Lung microvascular endothelial cell (primary cell): ENCODE measurements around the gene PRSS27. TPM values are rescaled to one million over a fixed set of nuclear protein-coding genes. Genes with fewer than 3 reads are reported as not detected.
"Not testable (repeated sequence)": the region's sequence is repeated elsewhere in the genome, so short reads cannot be mapped to it uniquely, and the experiment has no call there.

ENCODE experiments used
- DNase-seq, 2 donors: peaks; one replicate each; pipeline versions ENCODE4 v3.0.0 to v3.0.0-alpha.2; 2010; ENCODE audit warnings: low read depth in 2 of 2
- total RNA-seq: library from RNA; depleted of rRNA; stranded (reverse); fragments of >200 nt; gene quantifications from 2 replicates; pipeline ENCODE4 v1.2.1, GENCODE V29; 2014

PRSS27 gene
- total RNA-seq, 1 donor from 2014 or later: 0.20 TPM

DNA sequence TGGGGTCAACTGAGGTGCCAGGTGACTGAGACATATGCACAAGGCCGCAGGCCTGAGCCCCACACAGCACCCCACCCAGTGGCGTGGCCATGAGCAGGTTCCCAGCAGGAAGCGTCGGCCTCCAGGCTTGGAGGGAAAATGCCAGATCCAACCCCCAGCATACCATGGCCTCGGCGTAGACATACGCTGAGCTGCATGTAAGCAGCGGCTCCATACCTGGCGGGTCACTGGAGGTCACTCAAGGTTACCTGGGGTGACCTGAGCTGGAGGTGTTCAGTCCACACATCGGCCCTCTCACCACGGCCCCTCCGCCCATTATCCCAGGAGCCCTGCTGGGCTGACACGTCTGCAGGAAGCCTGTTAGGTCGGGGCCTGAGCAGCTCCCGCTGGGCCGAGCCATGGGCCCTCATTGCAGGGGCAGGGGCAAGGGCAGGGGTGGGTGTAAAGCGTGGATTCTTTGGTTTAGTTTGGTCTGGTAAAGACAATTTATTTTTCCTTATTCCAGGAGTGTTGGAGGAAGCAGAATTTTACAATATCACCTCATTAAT is 22.5 kb downstream of the PRSS27 start:
- DNase-seq: no peak

DNA sequence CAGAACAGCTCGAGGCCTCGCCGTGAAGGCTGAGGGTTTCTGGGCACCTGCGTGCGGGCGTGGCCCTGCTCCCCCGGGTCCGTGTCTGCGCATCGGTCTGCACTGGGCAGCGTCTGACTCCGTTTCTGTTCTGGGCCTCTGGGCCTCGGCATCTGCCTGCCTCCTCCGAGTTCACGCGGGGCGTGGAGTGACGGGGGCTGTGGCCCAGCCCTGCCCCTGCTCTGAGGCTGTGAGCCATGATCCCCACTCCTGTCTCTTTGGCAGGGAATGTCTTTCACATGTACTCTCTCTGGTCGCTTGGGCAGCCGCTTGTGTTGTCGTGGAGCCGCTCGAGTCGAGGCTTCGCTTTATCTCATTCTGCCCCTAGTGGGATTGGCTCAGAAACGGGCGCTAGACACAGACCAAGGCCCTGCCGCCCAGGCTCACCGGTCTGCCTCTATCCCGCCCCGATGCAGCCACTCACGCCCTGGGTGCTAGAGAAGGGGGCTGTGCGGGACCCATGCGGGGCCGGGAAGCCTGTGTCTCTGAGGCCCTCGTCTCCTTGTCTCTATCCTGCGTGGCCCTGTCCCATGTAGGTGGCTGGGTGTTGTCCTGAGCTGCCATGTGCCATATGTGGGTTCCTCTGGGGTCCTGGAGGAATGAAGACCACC is 23.3 kb downstream of the PRSS27 start:
- DNase-seq: not testable (repeated sequence)

DNA sequence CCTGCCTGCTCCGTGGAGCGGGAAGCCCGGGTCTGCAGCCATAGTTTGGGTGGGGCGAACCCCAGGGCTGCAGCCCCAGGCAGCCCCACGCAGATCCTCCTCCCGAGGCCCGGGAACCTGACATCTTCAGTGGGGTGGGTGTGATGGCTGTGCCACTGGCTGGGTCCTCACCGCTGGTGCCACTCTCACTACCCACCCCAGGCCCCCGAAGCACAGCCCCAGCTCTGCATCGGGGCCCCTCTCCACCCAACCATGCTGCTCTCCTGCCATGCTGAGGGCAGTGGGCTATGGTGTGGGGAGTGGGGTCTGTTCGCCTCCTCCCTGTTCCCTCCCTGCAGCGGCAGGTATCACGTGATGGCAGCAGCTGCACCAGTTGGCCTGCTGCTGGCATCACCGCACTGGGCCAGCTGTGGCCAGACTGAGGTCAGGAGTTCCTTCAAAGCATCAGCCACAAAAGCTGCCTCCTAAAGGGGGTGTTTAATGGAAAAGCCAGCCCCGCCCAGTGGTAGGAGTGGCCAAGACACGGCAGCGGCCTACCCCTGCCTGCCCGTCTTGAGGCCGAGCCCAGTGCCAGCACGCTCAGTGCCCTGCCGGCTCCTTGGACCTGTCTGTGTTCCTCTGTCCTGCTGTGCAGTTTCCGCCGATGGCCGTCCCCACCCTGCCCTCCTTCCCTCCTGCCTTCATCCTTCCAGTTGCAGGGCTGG is 26.9 kb downstream of the PRSS27 start:
- no peak for DNase-seq

DNA sequence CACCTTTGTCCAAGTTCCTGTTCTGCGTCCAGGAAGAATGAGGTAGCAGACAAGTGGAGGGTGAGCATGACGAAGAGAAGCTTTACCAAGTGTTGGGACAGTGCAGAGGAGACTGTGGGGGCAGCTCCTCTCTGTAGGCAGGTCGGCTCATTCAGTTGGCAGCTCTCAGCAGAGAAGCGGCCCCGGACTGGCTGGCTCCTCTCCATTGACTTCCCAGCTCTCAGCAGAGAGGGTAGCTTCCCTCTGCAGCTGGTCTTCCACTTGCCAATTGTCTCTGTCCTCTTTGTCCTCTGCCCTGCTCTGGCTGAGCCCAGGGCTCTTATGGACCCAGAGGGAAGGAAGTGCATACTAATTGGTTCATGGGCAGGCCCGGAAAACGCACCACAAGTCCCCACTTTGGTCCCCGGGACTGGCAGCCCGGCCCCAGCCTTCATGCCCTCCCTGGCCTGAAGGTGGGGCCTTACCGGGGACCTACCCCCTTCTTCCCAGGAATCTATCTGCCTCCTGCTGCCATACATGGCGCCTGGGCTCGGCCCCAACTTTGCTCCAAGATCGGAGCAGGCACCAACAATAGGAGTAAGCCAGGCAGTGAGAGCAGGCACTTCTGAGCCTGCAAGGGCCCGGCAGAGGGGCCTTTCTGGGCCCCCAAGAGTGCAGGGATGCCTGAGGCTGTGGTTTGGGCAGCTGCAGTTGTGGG is 27.6 kb downstream of the PRSS27 start:
- no peak for DNase-seq

DNA sequence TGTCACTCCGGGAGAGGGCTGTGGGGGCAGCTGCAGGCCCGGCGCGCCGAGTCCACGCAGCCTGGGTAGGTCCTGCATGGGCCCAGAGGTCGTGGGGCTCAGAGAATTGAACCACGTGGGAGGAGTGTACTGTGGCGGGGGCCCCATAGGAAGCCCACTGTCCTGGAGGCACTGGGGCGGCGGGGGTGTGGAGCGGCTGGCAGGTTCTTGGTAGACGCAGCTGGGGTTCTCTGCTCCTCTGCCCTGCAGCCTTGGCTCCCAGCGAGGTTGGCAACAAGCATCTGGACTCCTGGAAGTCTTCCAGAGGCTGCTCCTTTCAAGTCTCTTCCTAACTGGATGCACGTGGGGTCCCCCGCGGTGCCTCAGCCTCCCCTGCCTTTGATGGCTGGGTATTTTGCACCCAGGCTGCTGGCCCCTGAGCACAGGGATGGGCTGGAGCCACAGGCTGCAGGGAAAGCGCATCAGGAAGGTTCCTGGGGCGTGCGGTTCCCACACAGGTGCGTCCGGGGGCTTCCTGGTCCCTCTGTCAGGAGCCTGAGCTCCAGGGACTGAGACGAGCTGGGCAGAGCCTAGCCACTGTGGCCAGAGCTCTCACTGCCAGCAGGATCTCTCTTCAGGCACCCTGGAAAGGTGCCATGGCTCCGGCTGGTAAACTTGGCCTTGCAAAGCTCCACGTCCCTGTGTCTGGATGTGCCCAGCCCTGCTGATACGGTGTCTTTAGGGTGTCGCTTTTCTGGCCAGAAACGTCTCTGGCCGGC is 28.4 kb downstream of the PRSS27 start:
- DNase-seq: no peak

DNA sequence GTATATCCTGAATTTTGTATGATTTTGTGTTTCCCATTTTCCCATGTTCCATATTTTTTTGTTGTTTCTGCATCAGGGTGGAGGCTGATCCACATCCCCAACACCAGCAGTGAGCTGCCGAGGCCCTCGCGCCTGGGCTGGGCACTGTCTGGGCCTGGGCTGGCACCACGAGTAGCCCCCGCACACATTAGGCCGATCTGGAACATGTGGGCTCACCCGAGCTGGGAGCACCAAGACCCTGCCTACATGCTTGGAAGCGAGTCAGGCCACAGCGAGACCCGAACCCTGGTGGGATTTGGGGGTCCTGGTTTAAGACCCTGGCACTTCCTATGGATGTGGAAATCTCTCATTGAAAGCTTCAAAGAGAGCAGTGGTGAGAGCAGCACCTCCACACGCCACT is 29.2 kb downstream of the PRSS27 start:
- no peak for DNase-seq

DNA sequence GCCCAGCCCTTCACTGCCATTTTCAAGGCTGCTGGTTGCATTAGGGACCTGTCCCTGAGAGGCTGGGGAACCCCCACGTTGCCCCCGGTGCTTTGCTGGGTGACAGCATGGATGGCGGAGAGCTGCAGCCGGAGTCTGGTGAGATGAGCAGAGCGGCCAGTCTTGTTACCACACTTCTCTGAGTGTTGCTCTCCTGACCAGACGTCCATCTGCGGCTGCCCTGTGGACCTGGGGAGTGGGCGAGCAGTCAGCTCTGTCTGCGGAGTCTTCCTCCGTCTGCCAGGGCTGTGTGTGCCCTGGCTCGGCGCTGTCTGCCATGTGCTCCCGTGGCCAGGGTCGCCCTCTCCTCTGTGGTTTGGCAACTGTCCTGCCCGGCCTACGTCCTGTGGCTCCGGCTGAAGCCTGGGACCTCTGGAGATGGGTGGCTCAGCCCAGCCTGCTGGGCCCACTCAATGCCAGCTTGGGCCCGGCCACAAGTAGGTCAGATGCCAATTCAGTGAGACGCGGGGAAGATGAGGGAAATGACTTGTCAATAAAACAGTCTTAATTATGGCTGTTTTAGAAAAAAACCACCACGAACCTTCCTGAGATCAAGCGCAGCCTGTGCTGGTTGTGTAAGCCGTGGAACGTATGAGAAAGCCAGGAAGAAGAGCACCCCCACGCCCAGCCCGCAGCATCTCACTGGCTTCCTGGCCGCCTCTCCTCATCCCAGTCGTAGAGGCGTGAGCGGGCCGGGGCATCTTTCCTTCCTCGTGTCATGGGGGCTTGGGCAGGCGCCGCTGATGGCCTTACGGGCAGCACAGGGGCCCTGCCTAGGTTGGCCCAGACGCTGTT is 29.8 kb downstream of the PRSS27 start:
- no peak for DNase-seq

DNA sequence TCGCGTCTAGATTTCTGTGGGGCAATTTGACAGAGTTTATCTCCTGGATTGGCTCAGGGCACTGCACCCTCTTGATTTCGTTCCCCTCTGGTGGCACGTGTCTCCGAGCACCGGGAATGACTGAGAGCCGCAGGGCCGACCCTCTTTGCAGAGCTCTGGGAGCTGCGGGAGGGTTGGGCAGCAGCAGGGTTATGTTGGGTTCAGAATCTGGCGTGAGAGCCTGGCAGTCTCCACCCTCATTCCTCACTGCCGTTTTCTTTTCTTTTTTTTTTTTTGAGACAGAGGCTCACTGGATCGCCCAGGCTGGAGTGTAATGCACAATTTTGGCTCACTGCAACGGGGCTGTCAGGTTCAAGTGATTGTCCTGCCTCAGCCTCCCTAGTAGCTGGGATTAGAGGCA is 30.6 kb downstream of the PRSS27 start:
- DNase-seq: not testable (repeated sequence)

DNA sequence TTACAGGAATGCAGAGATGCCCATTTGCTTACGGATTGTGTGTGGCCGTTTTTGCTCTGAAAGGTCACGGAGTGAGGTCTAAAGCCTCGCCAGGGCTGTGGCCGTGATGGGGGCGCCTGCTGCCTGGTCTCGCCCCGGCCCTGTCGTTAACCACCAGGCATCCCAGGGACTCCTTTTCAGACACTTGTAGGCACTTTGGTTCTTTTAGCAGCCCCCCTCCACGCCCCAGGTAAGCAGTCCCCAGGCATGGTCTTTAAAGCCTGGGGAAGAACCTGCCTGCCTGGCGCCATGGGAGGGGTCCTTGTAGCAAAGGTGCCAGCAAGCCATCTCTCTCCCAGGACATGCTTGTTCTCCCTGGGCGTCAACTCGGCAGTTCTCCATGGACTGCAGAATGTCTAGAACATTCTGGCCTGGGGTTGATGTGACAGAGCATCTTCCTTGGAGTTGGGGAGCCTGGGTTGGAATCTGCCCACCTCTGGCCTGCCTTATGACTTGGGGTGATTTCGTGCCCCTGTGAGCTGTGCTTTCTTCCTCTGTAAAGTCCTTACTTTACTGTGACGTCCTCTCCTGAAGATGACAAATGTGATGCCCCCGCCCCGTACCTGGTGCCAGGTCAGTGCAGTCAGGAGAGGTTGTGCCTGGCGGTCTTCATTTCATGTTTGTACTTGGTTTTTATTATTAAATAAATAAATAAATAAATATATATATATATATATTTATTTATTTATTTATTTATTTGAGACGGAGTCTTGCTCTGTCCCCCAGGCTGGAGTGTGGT is 32.3 kb downstream of the PRSS27 start:
- no peak for DNase-seq

DNA sequence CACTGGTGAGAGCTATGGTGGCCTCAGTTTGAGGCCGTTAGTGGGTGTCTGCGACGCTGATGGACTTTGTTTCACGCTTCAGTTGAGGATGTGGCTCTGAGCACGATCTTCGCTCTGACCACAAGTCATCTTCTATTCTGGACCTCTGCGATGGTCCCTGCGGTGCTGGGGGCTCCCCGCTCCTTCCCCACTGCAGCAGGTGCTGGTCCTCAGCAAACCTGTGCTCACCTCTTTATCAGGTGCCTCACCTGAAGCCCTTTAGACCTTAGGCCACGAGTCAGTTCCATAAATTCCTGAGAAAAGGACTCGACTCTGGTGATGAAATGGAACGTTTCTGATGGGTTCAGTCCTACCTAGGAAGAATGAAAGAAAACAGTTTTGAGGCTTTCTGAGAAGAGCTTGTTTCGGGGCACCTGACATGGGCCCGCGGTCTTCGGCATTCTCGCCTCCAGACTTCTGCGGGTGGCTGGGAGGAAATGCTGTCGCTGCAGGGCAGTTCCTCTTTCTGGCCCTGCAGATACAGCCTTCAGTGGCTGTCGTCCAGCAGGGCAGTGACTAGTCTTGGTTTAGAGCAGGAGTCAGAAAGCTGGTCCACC is 33.0 kb downstream of the PRSS27 start:
- DNase-seq: no peak

DNA sequence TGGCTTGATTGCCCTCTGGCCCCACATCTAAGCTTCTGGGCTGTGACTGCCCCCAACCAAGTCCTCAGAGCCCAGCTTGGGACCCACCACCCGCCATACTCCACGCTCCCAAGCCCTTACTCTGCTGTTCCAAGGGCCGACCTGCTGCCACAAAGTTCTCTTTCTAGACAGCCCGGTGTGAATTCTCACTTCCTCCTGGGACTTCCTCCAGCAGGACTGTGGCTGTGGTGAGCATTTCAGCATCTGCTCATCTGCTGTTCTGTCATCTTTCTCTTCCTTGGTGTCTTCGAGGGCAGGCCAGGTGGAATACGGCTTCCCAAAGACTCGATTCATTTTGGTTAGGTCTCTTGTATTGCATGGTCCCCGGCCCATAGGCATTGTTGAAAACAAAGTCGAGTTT is 33.9 kb downstream of the PRSS27 start:
- DNase-seq: not testable (repeated sequence)

DNA sequence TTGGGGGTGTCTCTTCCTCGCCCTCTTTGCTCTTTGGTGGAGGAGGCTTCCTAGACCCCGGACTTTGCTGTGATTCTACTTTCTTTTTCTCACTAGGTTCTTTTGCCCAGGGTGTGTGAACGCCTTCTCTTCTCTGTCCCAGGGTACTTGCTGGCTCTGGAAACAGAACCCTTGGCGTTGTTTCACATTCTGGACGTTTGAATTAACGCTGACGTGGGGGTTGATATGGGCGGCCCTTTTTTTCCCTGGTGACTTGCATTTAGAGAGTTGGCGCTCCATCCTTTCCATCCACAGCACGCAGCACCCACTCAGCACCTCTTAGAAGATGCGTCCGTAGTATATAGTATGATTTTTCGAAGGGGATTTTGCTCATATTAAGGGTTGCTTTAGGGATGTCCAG is 37.0 kb downstream of the PRSS27 start:
- peak; percentile 27 to 29 for DNase-seq

DNA sequence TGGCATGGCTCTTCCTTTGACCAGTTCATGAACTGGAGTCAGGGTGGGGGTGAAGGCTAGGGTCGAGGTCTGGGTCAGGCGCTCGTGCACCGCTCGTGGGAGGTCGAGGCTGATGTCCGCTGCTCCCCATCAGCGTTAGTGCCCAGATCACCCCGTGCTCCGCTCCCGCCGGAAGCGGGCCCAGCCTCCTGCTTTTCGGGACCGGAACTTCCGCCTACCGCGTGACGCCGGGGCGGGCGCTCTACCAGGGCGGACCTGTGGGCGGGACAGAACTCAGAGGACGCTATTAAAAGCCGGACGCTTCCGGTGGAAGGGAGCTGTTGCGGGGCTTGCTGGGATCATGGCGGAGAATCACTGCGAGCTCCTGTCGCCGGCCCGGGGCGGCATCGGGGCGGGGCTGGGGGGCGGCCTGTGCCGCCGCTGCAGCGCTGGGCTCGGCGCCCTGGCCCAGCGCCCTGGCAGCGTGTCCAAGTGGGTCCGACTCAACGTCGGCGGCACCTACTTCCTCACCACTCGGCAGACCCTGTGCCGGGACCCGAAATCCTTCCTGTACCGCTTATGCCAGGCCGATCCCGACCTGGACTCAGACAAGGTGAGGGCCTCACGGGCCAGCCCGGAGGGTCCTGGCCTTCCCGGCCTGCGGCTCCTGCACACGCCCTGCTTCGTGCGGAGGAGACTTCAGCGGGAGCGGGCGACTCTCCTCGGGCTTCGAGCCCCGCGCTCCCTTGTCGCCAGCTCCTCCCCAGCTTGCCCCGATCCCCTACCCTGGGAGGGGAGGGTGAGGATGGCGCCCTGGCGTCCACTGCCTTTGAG is 37.6 kb downstream of the PRSS27 start, which contains the start of gene KCTD5:
Gene KCTD5 (plus strand): TSS at position 315 of the 813 bp plus-strand sequence. CDS start 26 bp downstream, at position 341.
- peak; percentile 97 to 98 for DNase-seq

DNA sequence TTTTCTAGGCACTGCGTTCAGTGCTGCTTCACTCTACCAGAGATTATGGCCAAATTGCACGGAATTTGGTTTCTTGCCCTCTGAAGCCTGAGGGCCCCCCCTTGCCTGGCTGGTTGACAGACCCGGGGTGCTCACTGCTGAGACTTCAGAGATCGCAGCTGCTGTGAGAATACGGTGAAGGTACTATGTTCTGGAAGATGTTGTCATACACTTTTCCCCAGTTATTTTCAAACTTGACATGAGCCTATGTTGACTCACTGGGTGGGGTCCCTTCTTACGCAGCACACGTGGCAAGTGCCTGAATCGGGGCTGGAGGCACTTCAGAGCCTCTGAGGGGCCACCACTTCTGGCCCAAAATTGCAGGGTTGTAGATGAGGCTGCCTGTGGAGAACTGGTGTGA is 39.7 kb downstream of the PRSS27 start:
- DNase-seq: not testable (repeated sequence)

DNA sequence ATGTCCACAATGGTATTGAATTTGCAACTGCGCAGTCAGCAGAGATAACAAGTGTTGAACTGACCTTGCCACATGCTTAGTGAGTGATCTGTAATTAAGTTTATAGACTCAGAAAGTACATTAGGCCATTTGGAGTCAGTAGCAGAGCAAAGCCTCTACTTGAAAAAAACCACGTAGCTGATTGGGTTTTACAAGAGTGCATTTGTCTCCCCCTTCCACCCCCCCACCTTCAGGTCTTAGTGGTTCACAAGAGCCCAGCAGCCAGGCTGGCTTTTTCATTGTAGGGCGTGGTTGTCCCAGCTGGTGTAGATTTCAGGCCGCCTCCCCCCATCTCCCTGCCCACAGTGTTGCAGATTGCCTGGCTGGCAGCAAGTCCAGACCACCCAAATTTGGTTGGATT is 40.1 kb downstream of the PRSS27 start:
- DNase-seq: not testable (repeated sequence)

DNA sequence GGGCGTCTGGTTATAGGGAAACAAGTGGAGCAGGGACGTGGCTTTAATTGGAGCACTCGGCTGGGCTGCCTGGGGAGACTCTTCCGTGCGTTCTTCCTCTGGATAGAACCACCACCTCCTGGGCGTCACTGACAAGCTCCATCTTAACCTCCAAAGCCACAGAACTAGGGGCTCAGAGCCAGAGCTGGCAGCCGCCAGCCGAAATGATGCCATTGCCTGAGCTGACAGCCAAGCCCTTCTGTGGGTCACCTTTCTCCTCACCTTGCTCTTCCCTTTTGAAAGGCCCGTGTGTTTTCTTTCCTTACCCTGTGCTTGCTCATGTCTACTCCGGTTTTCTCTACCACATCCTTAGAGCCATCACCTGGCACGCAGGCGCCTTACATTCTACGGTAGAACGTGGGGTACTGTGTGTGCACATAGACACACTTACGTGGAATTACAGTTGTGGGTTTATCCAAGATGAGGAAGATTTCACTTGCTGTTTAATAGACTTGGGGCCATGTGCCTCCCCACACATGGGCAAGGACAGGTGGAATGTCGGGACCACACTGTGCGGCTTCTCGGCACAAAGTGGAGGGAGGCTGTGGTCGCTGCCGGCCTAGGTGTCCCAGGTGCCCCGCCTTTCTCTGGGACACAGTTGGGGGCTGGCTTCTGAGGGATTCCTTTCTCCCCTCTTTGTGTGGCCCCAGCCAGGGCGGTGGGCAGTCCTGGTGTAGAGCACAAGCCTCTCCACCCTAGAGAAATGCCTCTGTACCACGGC is 41.6 kb downstream of the PRSS27 start:
- not testable (repeated sequence) for DNase-seq

DNA sequence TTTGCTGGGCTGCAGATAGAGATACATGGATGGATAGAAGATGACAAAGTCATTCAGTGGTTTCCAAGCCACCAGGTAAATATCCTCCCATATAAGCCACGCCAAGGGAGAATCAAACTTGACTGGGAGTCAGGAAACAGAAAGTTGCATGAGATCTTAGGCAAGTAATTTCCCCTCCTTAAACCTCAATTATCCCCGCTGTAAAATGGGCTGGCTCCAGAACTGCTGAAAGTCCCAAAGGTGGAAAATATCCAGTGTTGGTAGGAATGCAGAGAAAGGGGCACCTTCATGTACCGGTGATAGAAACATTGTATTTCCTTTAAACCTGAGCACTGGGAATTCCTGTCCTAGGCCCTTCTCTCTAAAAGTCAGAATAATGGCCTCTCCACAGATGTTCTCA is 43.1 kb downstream of the PRSS27 start:
- DNase-seq: not testable (repeated sequence)

DNA sequence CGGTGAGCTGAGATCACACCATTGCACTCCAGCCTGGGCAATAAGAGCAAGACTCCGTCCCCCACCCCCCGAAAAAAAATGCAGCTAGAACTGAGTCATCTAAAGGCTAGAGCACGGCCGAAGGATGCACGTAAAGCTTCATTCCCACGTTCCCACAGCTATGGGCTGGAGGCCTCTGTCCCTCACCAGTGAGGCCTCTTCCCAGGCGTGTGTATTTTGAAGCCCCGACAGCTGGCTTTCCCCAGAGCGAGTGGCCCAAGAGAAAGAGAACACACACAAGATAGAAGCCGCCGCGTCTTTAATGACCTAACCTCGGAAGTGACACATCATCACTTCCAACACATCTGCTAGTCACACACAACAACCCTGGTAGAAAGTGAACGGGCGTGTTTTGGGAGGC is 44.3 kb downstream of the PRSS27 start:
- DNase-seq: no peak
